GM12874 (cell line): ENCODE data around the gene RAI14.

ENCODE experiments used
- TF ChIP-seq, protein P1 (sequence below): IDR thresholded peaks from 2 replicates; pipeline ENCODE4 v1.5.1; 2011; ENCODE audit warnings: low read depth, mild to moderate bottlenecking, control low read depth, low read length, moderate library complexity; ENCODE audit not compliant: insufficient read depth

RAI14 gene

GRCh38 chr5:34813509-34813908 lies 157.4 kb downstream of the RAI14 start:
- TF ChIP-seq, protein P1, sequence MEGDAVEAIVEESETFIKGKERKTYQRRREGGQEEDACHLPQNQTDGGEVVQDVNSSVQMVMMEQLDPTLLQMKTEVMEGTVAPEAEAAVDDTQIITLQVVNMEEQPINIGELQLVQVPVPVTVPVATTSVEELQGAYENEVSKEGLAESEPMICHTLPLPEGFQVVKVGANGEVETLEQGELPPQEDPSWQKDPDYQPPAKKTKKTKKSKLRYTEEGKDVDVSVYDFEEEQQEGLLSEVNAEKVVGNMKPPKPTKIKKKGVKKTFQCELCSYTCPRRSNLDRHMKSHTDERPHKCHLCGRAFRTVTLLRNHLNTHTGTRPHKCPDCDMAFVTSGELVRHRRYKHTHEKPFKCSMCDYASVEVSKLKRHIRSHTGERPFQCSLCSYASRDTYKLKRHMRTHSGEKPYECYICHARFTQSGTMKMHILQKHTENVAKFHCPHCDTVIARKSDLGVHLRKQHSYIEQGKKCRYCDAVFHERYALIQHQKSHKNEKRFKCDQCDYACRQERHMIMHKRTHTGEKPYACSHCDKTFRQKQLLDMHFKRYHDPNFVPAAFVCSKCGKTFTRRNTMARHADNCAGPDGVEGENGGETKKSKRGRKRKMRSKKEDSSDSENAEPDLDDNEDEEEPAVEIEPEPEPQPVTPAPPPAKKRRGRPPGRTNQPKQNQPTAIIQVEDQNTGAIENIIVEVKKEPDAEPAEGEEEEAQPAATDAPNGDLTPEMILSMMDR: no peak

- TF ChIP-seq, protein P1: no peak
Observed at GRCh38 chr5:34817558-34818351, 161.6 kb downstream of the RAI14 start.

DNA sequence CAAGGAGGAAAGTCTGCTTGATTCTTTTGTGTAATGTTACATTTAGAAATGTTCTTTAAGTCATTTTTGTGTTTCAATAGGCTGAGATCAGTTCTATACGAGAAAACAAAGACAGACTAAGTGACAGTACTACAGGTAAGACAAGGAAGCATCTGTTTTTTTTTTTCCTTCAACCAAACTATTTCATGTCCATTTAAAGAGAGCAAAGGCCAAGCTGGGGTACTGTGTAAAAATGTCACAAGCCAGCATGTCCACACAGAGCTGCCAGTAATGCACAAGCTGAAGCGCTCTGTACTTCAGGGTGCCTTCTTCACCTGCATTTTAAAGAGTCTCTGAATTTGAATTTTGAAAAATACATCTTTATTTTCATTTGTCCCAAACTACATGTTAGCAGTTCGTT lies 162.6 kb downstream of the RAI14 start:
- TF ChIP-seq, protein P1: no peak

GRCh38 chr5:34820593-34820992 lies 164.5 kb downstream of the RAI14 start:
- TF ChIP-seq, protein P1: no peak

DNA sequence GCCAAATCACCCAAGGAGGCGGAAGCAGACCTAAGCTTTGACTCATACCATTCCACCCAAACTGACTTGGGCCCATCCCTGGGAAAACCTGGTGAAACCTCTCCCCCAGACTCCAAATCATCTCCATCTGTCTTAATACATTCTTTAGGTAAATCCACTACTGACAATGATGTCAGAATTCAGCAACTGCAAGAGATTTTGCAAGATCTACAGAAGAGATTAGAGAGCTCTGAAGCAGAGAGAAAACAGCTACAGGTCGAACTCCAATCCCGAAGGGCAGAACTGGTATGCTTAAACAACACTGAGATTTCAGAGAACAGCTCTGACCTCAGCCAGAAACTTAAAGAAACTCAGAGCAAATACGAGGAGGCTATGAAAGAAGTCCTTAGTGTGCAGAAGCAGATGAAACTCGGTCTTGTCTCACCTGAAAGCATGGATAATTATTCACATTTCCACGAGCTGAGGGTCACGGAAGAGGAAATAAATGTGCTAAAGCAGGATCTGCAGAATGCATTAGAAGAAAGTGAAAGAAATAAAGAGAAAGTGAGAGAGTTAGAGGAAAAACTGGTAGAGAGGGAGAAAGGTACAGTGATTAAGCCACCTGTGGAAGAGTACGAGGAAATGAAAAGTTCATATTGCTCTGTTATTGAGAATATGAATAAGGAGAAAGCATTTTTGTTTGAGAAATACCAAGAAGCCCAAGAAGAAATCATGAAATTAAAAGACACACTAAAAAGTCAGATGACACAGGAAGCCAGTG lies 167.0 kb downstream of the RAI14 start:
- TF ChIP-seq, protein P1: no peak

DNA sequence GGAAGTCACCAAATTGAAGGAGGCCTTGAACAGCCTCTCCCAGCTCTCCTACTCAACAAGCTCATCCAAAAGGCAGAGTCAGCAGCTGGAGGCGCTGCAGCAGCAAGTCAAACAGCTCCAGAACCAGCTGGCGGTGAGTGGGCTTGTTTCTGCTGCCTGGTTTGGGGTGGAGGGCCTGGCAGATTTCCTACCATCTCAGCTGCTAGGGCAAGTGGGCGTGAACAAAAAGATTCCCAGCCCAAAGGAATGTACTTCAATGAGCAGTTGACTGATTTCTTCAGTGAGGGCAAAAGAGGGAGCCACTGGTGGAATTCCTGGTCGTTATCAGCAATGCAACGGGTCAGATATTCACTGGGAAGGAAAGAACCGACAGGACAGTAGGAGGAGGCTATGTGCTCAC lies 170.2 kb downstream of the RAI14 start:
- TF ChIP-seq, protein P1: no peak
